ENCODE measurements around the gene ADAP1. TPM values are rescaled to one million over a fixed set of nuclear protein-coding genes. Genes with fewer than 3 reads are reported as not detected.

Gene ADAP1
- total RNA-seq, 2 donors from 2014 or later: 19.7 to 19.8 TPM

DNA sequence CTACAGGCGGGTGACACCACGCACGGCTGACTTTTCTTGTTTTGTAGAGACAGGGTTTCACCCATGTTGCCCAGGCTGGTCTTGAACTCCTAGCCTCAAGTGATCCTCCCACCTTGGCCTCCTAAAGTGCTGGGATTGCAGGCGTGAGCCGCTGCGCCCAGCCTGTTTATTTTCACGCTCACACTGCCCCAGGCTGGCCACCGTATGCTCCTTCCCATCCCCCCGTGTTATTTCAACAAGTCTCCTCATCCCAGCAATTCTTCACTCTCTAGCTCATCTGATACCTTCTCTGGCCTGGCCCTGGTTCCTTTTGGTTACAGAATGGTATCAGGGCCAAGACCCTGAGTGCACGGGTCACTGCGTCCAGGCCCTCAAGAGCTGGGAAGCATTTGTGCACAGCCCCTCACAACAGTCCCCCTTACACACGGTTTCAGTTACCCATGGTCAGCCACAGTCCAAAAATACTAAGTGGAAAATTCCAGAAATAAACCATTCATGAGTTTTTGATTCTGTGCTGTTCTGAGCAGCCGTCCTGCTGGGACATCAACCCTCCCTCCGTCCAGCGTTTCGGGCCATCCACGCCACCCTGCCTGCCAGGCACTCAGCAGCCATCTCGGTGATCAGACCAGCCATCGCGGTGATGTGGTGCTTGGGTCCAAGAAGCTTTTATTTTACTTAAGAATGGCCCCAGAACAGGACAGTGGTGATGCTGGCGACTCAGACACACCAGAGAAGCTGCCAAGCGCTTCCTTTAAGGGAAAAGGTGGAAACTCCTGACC lies 12.0 kb upstream of the ADAP1 start:
- Histone ChIP-seq H3K36me3 (replicated peaks in 1 of 2; ENCODE audit: insufficient read depth in 1 of 2, low read depth in 2 of 2) (peaks cover 6 to 15% of the 10 kb centered on the region in 2 donors), H3K27me3 (no peaks in the 10 kb centered on the region), H3K27ac (no peak overlapping the region), H3K9me3 (no peaks in the 10 kb centered on the region), H3K4me1 (peaks cover 24% of the 10 kb centered on the region), H3K4me3 (no peak overlapping the region)
- no peak for TF ChIP-seq POLR2A (IDR thresholded peaks at IDR 0.05)
- no peak for TF ChIP-seq CTCF (IDR thresholded peaks at IDR 0.05)
- no peak for ATAC-seq
- 82 to 86% methylated on average over 22 of the region's 22 CpGs for whole genome bisulfite sequencing, 2 donors
- DNase-seq: no peak
- intact Hi-C loops (cut with DNase I): loop anchor here (5.0 kb wide), 1 partner anchor 64 kb away; no protein-coding TSS in a partner anchor

- TF ChIP-seq CTCF (IDR thresholded peaks at IDR 0.05): no peak
- TF ChIP-seq POLR2A (IDR thresholded peaks at IDR 0.05): no peak
- peak overlapping the region in 1 of 4 donors; percentile 43 for H3K27ac ChIP-seq
- intact Hi-C loops (cut with DNase I): loop anchor here (5.0 kb wide), 1 partner anchor 62 kb away; no protein-coding TSS in a partner anchor
- H3K36me3 ChIP-seq (replicated peaks in 1 of 2; ENCODE audit: insufficient read depth in 1 of 2, low read depth in 2 of 2): peaks cover 6 to 15% of the 10 kb centered on the region in 2 donors
- DNase-seq (peak in 1 of 4 donors; percentile 48), ATAC-seq (no peak)
- WGBS, 2 donors: 34 to 39% methylated on average over 16 to 27 of the region's 27 CpGs
- no peak overlapping the region for H3K4me3 ChIP-seq
- no peaks in the 10 kb centered on the region for H3K9me3 ChIP-seq
- H3K4me1 ChIP-seq: peaks cover 24% of the 10 kb centered on the region
- H3K27me3 ChIP-seq: no peaks in the 10 kb centered on the region
These were observed 10.1 kb upstream of the ADAP1 start for GRCh38 chr7:964401-965231.

- Histone ChIP-seq H3K9me3 (no peaks in the 10 kb centered on the region), H3K4me1 (peaks cover 24% of the 10 kb centered on the region), H3K27me3 (no peaks in the 10 kb centered on the region), H3K36me3 (replicated peaks in 1 of 2; ENCODE audit: insufficient read depth in 1 of 2, low read depth in 2 of 2) (peaks cover 3 to 12% of the 10 kb centered on the region in 2 donors), H3K27ac (no peak overlapping the region), H3K4me3 (no peak overlapping the region)
- peak in 3 of 7 experiments; percentile 21 to 46 (median 25) for TF ChIP-seq CTCF (IDR thresholded peaks at IDR 0.05)
- no peak for TF ChIP-seq POLR2A (IDR thresholded peaks at IDR 0.05)
- 24 to 35% methylated on average over 5 to 36 of the region's 37 CpGs for WGBS, 2 donors
- ATAC-seq (peak; percentile 26), DNase-seq (peak in 1 of 4 donors; percentile 54)
- intact Hi-C loops (cut with DNase I): no loop called here
These were observed 9.0 kb upstream of the ADAP1 start for GRCh38 chr7:963236-964078.

GRCh38 chr7:962401-963081 lies 8.1 kb upstream of the ADAP1 start:
- Histone ChIP-seq H3K36me3 (replicated peaks in 1 of 2; ENCODE audit: insufficient read depth in 1 of 2, low read depth in 2 of 2) (peaks cover 0 to 6% of the 10 kb centered on the region in 2 donors), H3K27me3 (no peaks in the 10 kb centered on the region), H3K27ac (no peak overlapping the region), H3K4me1 (peaks cover 24% of the 10 kb centered on the region), H3K9me3 (no peaks in the 10 kb centered on the region), H3K4me3 (no peak overlapping the region)
- ATAC-seq (no peak), DNase-seq (no peak)
- intact Hi-C loops (cut with DNase I): no loop called here
- WGBS, 2 donors: 80 to 90% methylated on average over 7 to 17 of the region's 17 CpGs
- no peak for TF ChIP-seq CTCF (IDR thresholded peaks at IDR 0.05)
